Smooth muscle cell (in vitro differentiated cells): ENCODE data around the gene FADS3. TPM values are rescaled to one million over a fixed set of nuclear protein-coding genes. Genes with fewer than 3 reads are reported as not detected.

Experiments
- DNase-seq: peaks from one replicate; lab custom pipeline; 2025; ENCODE audit not compliant: unreplicated experiment; lab: John Stamatoyannopoulos, UW
- H2AFZ ChIP-seq: fragments of 200-600 bp; sonication (generic); 2 replicates; pipeline ENCODE4 v1.6.0; 2016; ENCODE audit warnings: antibody characterized with exemption, low read depth, mild to moderate bottlenecking
- H3F3A ChIP-seq: fragments of 200-600 bp; sonication (generic); 2 replicates; pipeline ENCODE4 v1.6.0; 2017; ENCODE audit warnings: antibody characterized with exemption, low read depth
- H3K27ac ChIP-seq: fragments of 200-600 bp; sonication (generic); 2 replicates; pipeline ENCODE4 v1.5.1; 2016; ENCODE audit warnings: low read depth, mild to moderate bottlenecking
- H3K27me3 ChIP-seq: fragments of 200-600 bp; sonication (generic); 2 replicates; pipeline ENCODE4 v1.6.1; 2016; ENCODE audit warnings: low read depth, mild to moderate bottlenecking
- H3K36me3 ChIP-seq: fragments of 200-600 bp; sonication (generic); 2 replicates; pipeline ENCODE4 v1.5.1; 2016; ENCODE audit warnings: low read depth
- H3K4me1 ChIP-seq: fragments of 200-600 bp; sonication (generic); 2 replicates; pipeline ENCODE4 v1.5.1; 2016; ENCODE audit warnings: low read depth
- H3K4me2 ChIP-seq: fragments of 200-600 bp; sonication (generic); 2 replicates; pipeline ENCODE4 v1.6.0; 2016; ENCODE audit warnings: mild to moderate bottlenecking
- H3K4me3 ChIP-seq: fragments of 200-600 bp; sonication (generic); 2 replicates; pipeline ENCODE4 v1.5.1; 2016; ENCODE audit warnings: mild to moderate bottlenecking
- H3K79me2 ChIP-seq: fragments of 200-600 bp; sonication (generic); 2 replicates; pipeline ENCODE4 v1.6.0; 2016; ENCODE audit warnings: low read depth, mild to moderate bottlenecking
- H3K9ac ChIP-seq: fragments of 200-600 bp; sonication (generic); 2 replicates; pipeline ENCODE4 v1.6.0; 2016; ENCODE audit warnings: low read depth
- H3K9me3 ChIP-seq: fragments of 200-600 bp; sonication (generic); replicated peaks from 2 replicates; pipeline ENCODE4 v1.5.1; 2016; ENCODE audit warnings: low read depth
- H4K20me1 ChIP-seq: fragments of 200-600 bp; sonication (generic); 2 replicates; pipeline ENCODE4 v1.6.0; 2016; ENCODE audit warnings: low read depth
- CTCF ChIP-seq: fragments of 200-600 bp; sonication (generic); IDR thresholded peaks from 2 replicates; pipeline ENCODE4 v1.5.1; 2017; ENCODE audit warnings: borderline replicate concordance, mild to moderate bottlenecking, antibody characterized with exemption; ENCODE audit not compliant: insufficient read depth, poor library complexity, severe bottlenecking
- WGBS: methylation state at CpG from one replicate; pipeline ENCODE4 v1.1.7; 2016; ENCODE audit warnings: low lambda C conversion rate; 5-methylcytosine and 5-hydroxymethylcytosine counted together
- polyA plus RNA-seq: library from polyadenylated mRNA; unstranded; fragments of >200 nt; fragmentation: Nextera tagmentation; extraction: Ambion mirVana; gene quantifications from 2 replicates; pipeline ENCODE4 v1.2.1, GENCODE V29; 2016
- total RNA-seq: library from RNA; depleted of rRNA; stranded (reverse); fragments of >200 nt; gene quantifications from 2 replicates; pipeline ENCODE4 v1.2.3, GENCODE V29; 2014

FADS3 gene
- total and polyA plus RNA-seq, 2 experiments from 2014 or later = 8.9 to 13.8 TPM

GRCh38 chr11:61930933-61931332 is 39.6 kb upstream of the FADS3 start:
- TF ChIP-seq CTCF = no peak
- H3K36me3 ChIP-seq = no peaks in the 10 kb centered on the region
- 94% methylated on average over 3 of the region's 3 CpGs for WGBS
- H3K4me2 ChIP-seq = no peak overlapping the region
- H3F3A ChIP-seq = no peaks in the 10 kb centered on the region
- no peaks in the 10 kb centered on the region for H3K4me1 ChIP-seq
- H3K4me3 ChIP-seq = no peak overlapping the region
- no peak overlapping the region for H2AFZ ChIP-seq
- no peaks in the 10 kb centered on the region for H3K9me3 ChIP-seq
- no peaks in the 10 kb centered on the region for H3K27me3 ChIP-seq
- no peak overlapping the region for H3K9ac ChIP-seq
- H4K20me1 ChIP-seq = no peaks in the 10 kb centered on the region
- H3K27ac ChIP-seq = no peak overlapping the region
- no peak for DNase-seq
- H3K79me2 ChIP-seq = no peaks in the 10 kb centered on the region

GRCh38 chr11:61928606-61929005 is 37.3 kb upstream of the FADS3 start:
- Histone ChIP-seq H3K4me3 (no peak overlapping the region), H4K20me1 (no peaks in the 10 kb centered on the region), H3K27ac (no peak overlapping the region), H3K9me3 (no peaks in the 10 kb centered on the region), H3K36me3 (no peaks in the 10 kb centered on the region), H3F3A (no peaks in the 10 kb centered on the region), H3K4me2 (no peak overlapping the region), H3K9ac (no peak overlapping the region), H2AFZ (no peak overlapping the region), H3K79me2 (no peaks in the 10 kb centered on the region), H3K4me1 (peaks cover 2% of the 10 kb centered on the region), H3K27me3 (no peaks in the 10 kb centered on the region)
- TF ChIP-seq CTCF = no peak
- DNase-seq = no peak

GRCh38 chr11:61927501-61927900 is 36.2 kb upstream of the FADS3 start:
- H3K27me3 ChIP-seq = no peaks in the 10 kb centered on the region
- WGBS = 92% methylated on average over 1 of the region's 1 CpG
- DNase-seq = no peak

More at GRCh38 chr11:61927501-61927900, 36.2 kb upstream of the FADS3 start:
- H3K79me2 ChIP-seq = no peaks in the 10 kb centered on the region
- no peak overlapping the region for H3K27ac ChIP-seq
- H3K4me3 ChIP-seq = no peak overlapping the region
- TF ChIP-seq CTCF = no peak
- no peak overlapping the region for H2AFZ ChIP-seq
- no peak overlapping the region for H3K4me2 ChIP-seq
- no peaks in the 10 kb centered on the region for H4K20me1 ChIP-seq
- H3K9ac ChIP-seq = no peak overlapping the region
- H3K36me3 ChIP-seq = no peaks in the 10 kb centered on the region
- H3F3A ChIP-seq = peaks cover 10% of the 10 kb centered on the region
- no peaks in the 10 kb centered on the region for H3K9me3 ChIP-seq
- H3K4me1 ChIP-seq = peaks cover 12% of the 10 kb centered on the region
